Stimulated activated CD8-positive, alpha-beta memory T cell treated with anti-CD3 and anti-CD28 coated beads, Interleukin-15, amount 100 ng/mL, for 24 hours (primary cell): ENCODE results near the gene RAP1A.
"Not testable (repeated sequence)": the region's sequence is repeated elsewhere in the genome, so short reads cannot be mapped to it uniquely, and the experiment has no call there.

Experiments
- DNase-seq: peaks from one replicate; pipeline ENCODE4 v3.0.0-alpha.2; 2020; ENCODE audit warnings: low read depth

Gene RAP1A

DNA sequence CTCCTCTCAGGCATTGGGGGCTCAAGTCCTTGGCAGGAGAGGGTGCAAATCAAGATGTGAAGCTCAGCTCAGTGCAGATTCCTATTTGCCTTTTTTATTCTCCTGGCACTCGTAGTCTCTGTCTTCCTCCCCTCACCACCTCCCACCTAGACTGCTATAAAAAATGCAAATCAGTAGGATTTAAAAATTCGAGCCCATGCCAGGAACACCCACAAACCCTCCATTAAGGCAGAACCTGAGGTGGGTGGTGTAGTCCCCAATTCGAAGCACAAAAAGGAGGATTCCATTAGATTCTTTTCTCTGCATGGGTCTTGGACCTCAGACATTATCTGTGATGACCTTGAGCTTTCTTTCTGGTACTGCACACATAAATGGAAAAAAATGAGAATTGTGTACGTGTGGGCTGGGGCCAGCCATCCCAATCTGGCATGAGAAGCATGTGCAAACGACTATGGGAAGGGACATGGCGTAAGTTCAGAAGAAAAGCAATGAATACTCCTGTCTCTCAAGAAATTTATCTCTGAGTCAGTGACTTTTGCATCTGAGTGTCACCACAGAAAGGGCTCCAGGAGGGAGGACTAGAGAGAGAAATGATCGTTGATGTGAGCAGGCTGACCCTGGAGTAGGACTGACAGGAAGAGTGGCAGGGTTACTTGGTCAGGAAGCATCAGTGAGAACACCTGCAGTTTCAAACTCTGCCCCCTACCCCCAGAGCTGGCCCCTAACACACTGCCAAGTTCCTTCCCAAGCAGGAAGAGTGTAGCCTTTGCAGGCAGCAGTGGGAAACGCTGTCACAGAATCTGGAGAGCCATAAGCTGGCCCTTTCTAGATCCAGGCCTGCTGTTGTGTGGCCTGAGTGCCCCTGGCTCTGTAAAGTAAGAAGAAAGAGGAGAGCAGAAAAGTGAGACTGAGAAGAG, 117.9 kb downstream of the RAP1A start:
- no peak for DNase-seq

DNA sequence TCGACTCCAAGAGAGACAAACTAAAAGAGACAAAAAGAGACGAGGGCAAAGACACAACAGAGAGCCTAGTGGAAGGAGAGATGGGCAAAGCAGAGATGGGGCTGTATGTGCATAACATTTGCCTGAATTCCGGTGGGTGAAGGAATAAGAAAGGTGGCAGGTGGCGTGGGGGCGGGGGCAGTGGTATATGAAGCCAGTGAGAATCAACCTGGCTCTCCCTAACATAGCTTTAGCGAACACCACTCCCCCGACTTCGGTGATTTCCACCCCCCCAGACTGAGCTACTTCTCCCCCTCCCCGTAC, 118.5 kb downstream of the RAP1A start:
- no peak for DNase-seq

DNA sequence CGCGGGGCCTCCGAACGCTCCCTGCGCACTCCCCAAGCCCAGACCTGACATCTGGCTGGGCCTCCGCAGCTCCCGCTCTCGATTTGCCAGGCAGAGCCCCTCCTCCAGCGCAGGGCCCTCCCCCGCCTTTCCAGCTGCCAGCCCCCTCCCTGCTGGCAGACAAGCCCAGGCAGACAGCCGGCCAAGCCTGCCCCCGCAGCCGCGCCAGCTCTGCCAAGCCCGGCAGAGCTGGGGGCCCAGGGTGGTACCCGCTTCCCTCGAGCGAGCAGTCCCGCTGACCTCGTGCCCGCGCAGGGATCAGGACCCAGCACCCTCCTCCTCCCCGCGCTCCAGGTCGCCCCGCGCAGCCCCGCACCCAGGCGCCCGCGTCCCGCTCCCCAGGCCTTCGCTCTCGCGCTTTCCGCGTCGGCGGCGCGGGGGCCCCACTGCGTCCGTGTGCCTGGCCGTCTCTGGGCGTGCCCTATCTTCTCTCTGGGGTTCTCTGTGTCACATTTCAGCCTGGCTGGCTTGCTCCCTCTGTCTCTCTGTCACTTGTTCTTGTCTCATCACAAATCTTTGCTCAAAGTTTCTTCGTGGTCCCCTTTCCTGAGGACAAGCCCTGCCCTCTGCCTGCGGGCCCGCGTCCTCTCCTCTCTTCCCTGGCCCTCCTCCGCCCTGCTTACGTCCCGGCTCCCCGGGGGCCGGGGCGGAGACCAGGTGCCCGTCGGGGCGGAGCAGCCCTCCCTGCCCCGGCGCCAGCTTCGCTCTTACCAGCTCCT, 119.0 kb downstream of the RAP1A start:
- no peak for DNase-seq

DNA sequence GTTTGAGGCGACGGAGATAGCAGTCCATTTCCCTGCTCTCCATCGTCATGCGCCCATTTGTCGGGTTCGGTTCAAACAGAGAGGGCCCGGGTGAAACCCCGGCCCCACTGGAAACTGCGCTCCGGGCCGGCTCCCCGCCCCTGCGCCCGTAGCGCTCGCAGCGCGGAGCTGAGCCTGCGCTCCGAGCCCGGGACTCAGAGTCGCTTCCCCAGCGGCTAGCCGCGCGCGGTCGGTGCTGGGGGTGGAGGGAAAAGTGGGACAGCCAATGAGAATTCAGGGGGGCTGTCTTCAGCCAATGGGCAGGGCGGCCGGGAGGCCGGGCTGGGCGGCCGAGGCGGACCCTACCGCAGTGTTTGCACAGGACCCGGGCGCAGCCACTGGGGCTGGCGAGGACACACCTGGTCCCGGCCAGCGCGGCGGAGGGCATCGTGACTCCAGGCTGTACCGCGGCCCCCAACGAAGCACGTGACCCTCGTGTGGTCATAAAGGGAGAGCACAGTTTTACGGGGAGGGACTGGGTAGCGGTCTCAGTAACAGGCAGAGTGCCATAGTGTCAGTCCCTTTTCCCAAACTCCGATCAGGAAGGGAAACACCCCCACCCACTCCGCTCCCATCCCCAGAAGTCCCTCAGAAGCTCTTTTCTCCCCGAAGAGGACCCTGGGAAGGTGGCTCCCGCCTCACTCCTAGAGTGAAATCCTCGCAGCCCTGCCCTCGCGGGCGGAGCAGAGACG, 119.8 kb downstream of the RAP1A start, which contains the start of gene INKA2:
Gene INKA2, minus strand, starts transcription at position 202 of the 731 bp plus-strand sequence. Its CDS starts 153 bp downstream, at position 49.
- no peak for DNase-seq

DNA sequence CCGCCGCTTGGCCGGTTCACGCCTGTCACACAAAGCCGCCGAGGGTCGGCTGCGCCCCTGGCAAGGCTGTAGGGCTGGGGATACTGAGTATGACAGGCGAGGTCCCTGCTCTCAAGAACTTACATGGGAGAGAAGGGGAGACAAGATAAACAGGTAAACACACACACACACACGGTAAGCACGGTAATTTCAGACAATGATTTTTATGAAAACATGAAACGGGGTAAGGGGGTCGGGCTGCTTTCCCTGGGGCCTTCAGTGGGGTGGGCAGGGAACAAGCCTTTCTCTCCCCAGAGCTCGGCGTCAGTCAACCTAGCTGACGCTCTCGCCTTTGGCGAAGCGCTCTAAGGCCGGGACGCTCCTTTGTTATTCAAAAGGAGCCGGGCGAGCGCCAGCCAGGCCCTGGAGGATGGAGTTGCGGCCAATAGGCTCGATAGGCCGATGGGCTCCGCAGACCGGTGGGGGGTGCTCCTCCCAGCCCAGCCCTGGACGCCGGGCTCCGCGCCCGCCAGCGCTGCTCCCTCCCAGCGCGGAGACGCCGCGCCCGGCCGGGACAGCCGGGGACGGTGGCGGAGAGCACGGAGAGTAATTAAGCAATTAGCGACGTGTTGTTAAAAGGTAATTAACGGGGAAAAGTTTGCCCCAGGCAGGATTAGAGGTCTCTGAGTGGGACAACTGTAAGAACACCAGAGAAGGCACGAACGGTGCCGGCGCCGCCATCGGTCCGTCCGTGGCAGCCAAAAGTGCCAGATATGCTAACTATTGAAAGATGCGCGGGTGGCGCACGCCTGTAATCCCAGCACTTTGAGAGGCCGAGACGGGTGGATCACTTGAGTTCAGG, 120.6 kb downstream of the RAP1A start:
- no peak for DNase-seq

DNA sequence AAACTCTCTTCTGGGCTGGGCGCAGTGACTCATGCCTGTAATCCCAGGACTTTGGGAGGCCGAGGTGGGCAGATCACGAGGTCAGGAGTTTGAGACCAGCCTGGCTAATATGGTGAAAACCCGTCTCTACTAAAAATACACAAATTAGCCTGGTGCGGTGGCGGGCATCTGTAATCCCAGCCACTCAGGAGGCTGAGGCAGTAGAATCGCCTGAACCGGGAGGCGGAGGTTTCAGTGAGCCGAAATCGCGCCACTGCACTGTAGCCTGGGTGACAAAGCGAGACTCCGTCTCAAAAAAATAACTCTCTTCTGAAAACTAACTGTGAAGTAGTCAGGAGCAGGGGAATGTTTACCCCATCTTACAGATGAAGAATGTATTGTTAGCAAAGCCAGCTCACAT, 122.7 kb downstream of the RAP1A start:
- DNase-seq = not testable (repeated sequence)

DNA sequence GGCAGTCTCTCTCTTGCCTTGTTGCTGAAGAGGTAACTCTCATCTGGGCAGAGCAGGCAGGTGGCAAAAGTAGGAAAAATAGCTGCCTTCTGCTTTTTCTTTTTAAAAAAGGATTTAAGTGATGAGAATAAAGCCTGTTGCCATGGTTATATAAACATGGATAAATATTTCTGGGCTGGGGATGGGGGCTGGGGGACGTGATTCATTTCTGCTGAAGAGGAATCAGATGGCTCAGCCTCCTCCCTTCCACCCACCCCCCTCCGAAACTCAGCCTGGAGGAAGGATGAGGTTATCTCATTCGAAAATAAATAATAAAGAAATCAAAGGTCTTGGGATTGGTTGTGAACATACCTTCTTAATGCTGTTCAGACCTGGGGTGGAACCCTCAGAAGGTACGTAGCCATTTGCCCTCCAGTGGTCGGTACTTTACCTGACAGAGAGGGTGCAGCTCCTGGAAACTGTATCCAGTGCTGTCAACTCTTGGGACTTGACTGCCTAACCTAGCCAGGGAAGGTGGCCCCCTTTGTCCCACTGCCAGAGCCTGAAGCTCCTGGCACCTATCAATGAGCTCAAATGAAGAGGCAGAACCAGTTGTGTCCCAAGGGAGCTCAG, 123.5 kb downstream of the RAP1A start:
- DNase-seq = no peak

DNA sequence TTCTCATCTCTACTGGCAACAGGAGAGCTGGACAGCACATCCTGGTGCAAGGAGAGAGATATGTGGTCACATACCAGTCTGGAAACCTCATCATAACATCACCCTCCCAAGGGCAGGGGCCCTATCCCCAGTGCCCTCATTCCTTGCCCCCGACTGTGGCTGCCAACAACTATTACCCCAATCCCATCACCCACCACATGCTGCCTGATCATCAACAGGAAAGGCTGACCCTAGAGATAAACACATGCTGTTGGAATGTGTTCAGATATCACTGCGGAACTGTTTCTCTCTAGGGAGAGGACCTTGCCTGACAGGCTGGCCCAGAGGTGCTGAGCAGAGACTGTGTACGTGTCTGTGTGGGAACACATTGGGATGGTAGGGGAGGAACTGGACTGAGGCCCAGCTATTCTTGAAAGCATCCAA, 124.1 kb downstream of the RAP1A start:
- no peak for DNase-seq

DNA sequence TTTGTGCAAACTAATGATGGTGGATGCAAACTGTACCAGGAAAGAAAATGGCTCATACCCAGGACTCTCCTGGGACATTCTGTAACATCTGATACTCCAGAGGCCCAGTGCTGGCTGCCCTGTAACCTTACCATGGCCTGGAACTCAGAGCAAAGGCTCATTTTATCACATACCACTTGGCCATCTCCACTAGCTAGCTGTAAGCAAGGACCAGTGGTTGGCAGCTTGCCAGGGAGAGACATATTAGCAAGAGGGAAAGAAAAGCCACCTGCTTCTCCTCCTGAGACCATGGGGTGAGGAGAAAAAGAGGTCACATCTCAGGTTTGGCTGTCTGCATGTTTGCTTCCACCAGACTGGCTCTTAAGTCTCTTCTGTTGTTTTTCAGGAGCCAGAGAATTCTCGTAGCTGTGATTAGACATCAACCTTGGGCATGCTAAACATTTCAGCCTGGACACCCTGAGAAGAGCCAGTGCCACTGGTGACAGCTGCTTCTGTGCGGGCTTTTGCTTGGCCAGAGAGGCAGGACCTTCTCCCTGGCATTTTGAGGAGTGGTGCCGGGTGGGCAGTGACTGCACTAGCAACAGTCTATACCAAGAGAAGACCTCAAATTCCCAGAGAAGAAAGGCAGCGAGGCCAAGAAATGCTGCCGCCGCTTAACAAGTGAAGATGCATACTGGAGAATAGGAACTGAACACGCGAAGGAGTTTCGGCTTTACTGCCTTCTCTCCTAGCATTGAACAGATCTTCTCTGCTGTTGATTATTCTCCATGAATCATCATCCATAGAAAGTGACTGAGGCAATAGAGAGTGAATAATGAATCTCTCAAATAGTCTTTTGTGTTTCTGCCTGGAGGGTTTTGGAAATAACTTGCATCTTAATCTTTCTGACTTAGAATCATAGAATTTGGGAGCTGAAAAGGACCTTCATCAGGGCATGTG, 126.4 kb downstream of the RAP1A start:
- DNase-seq = no peak

DNA sequence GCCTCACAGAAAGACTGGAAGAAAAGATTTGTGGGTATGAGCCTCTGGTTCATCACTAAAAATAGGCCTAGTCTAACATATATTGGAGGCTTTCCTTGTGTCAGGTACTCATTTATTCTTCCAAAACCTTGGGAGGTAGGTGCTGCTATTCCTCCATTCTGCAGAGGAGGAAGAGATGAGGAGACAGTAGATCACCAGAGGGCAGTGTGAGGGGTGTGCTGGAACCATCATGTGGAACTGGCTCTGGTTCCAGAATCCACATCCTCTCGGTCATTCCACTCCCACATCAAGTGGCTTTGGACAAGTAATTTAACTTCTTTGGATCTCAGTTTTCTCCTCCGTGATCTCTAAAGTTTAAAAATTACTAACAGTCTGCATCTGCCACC, 127.0 kb downstream of the RAP1A start:
- DNase-seq = no peak

DNA sequence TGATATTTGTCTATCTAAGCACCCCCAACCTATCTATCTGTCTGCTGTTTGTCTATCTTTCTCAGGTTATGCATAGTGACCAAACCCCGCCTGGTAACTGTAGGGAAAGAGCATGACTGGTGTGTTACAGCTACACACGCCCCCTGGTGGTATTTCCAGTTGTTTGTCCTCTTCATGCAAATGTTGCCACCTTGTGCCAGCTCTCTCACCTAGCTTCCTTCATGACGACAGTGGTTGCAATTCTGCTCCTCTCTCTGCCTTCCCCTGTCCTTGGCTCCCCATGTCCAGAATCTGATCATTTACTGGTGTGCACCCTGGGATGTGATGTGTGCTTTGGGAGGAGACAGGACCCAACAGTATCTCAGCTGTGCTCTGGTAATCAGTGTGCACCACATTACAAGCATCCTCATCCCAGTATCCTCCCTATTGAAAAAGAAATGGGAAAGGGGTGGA, 127.7 kb downstream of the RAP1A start:
- DNase-seq = no peak

DNA sequence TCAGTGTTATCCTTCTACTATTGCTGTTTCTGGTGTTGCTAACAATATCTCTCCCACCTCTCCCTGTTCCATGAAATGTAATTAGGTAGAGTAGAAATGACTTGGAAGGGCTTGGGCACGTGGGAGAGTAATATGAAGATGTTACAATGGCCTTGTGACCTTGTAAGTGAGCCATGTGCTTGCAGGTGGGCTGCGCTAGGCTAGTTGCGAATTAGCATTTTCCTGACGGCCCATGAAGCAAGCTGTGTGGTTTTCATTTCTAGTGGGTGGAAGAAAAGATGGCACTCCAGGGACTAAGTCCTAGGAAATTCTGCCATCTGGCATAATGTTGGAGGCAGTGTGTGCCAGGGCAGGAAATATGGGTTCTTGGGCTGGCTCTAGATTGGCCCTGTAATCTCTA, 128.4 kb downstream of the RAP1A start:
- no peak for DNase-seq

DNA sequence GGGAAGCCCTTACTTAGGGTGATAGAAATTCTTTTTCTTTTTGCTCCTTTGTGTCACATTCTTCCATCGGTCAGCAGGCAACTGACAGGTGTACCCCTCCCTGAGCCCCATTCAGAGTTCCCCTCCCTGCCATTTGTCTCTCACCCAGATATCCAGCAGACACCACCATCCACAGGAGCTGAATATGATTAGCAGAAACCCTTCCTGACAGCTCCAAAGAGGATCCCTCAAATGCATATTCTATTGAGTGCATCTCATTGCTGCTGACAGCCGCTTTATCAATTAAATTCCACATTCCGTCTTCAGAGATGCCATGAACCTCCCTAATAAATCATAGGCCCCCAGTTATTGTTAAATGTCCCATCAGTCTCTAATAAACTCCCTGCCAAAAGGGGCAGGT, 130.0 kb downstream of the RAP1A start:
- no peak for DNase-seq

DNA sequence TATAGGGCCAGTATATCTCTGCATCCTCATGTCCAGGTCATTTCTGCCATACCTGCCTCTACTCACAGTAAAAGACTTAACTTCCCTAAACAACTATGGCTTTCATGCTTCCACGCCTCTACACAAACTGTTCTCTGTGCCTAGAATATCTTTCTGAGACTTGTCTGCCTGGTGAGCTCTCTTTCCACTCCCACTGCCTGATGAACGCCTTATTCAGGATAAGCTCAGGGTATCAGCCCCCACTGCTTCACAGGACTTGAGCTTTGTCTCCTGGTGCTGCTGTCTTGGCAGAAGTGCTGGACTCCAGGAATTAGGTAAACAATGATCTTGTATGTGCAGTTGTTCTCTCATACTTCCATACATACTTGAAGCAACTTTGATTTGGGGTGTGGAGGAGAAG, 131.3 kb downstream of the RAP1A start:
- DNase-seq = no peak

DNA sequence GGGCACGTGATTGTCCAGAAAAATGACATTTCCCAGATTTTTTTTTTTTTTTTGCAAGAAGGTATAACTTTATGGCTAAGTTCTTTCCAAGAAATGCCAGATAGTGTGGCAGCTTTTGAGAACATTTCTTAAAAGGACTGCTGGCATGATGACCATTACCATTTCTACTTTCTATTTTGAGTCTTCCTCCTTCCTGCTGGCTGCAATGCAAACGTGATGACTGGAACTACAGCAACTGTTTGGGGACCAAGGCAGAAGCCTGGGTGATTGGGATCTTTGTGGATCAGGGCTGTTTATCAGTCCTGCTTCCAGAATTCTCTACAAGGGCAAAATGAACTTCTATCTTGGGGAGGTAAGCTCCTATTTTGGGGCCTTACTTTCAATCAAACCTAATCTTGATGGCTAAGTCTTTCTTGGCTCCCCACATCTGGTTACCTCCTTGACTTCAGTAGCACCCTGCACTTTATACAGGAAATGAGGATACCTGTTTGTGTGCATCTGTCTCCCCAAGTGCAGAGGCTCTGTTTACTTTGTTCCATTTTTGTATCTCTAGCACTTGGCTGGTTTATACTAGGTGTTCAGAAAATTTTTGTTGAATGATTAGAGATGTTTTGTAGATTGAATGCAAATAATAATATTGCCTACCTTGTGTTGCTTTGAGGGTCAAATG, 132.5 kb downstream of the RAP1A start:
- DNase-seq = no peak

DNA sequence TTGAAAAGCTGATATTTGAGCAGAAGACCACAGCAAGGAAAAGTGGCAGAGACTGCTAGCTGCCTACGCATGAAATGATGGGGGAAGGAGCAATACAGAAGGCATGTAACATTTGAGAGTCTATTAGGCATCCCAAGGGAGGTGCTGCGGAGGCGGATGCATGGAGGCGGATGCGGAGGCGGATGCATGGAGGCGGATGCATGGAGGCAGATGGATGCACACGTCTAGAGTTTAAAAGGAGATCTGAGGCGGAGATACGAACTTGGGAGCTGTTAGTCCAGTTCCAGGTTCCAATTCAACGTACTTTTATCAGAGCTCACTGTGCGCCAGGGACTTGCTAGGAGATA, 135.4 kb downstream of the RAP1A start:
- DNase-seq = no peak

DNA sequence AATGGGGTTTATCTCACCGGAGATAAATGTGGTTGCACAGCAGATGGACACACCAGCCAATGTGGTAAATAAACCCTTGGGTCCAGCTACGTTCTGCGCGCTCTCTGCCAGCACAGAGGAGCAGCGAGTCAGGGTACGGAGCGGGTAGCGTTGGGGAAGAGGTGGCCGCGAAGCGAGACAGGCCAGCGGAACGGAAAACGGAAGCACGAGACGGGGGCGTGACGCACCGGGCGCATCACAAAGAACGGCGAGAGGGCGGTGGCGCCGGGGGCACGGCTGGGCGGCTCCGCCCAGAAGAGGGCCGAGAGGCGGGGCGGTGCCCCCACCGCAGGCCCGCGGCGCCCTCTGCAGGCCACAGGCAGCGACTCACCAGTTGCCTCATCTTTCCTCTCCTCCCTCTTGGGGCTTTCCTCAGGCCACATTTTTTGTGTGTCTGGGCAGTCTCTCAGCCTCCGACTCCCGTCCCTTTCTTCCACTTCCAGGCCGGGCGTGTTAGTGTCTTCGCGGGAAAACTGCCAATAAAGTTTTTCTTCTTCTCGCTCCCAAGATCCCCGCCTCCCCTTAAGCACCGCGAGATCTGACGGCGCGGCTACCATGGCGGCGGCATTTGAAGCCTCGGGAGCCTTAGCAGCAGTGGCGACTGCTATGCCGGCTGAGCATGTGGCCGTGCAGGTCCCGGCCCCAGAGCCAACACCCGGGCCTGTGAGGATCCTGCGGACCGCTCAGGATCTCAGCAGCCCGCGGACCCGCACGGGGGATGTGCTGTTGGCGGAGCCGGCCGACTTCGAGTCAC, 135.9 kb downstream of the RAP1A start, which contains the start of gene DDX20:
Gene DDX20, plus strand, starts transcription at position 571 of the 793 bp plus-strand sequence. Its CDS starts 24 bp downstream, at position 595.
- peak; percentile 84 for DNase-seq

DNA sequence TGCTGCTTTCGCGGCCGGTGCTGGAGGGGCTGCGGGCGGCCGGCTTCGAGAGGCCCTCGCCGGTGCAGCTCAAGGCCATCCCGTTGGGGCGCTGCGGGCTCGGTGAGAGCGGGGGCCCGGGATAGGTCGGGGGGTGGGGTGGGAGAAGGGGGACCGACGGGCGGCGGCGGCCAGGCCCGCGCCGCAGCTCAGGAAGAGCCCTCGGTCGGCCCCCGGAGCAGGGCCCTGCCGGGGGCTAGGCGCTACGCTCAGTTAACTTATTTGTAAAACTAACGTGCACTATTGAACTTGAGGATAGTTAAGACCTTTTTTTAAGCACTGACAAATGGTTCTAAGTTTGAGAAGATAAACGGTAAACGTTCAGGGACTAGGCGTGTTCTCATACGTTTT, 136.5 kb downstream of the RAP1A start:
- no peak for DNase-seq

DNA sequence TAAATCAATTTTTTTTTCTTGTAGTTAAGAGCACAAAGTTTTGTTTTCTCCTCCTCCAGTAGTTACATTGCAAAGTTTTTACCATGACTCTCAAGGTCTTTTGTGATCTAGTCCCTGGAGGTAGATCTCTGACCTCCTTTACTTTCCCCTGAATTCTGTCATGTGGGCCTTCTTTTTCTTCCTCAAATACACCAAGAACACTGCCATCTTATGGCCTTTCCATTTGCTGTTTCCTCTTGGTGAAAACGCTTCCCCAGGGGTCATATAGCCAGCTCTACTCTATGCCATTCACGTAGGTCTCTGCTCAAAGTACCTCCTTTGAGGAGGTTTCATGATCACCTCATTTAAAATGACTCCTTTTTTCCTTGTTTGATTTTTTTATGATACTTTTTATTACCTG, 138.8 kb downstream of the RAP1A start:
- DNase-seq = no peak
